ENCODE results near the gene TBC1D22A. TPM values are rescaled to one million over a fixed set of nuclear protein-coding genes. Genes with fewer than 3 reads are reported as not detected.

TBC1D22A gene
- total RNA-seq, 2 donors from 2014 or later = 28.9 to 31.3 TPM

DNA sequence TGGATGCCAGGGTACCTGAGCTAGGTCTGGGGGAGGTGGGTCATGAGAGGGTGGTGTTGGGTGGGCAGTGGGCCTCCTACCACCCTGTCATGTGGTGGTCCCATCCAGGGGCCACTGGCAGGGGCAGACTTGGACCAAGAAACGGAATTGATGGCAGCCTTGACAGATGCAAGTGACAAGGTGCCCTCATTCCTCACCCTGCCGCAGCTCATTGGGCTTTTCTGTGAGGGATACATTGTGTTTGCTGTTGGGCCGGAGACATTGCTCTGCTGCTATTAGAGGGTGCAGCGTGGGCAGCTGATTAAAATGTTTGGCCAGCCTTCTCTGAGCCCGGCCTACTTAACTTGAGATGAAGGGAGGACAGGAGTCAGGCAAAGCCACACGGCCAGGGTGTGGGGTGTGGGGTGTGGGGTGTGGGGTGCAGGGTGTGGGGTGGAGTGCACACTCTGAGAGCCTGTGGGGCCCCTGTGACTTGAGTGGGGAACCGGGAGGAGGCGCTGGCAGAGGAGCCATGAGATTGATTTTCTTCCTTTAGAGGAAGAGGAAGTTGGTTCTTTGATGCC is 351.5 kb downstream of the TBC1D22A start:
- H3K4me3 ChIP-seq = no peak overlapping the region
- no peaks in the 10 kb centered on the region for H3K9me3 ChIP-seq
- H3K27me3 ChIP-seq (replicated peaks; ENCODE audit: insufficient read depth) = no peaks in the 10 kb centered on the region
- ATAC-seq (ENCODE audit: insufficient number of reproducible peaks, low FRiP score, low read depth) = no peak
- H3K4me1 ChIP-seq (ENCODE audit: control insufficient read depth in 1 of 2, low read depth in 2 of 2) = no peaks in the 10 kb centered on the region
- DNase-seq (ENCODE audit: low spot score) = no peak
- H3K36me3 ChIP-seq = no peaks in the 10 kb centered on the region
- no peak for TF ChIP-seq CTCF (IDR thresholded peaks at IDR 0.05)
- H3K27ac ChIP-seq = no peak overlapping the region

GRCh38 chr22:47114813-47115517 is 352.5 kb downstream of the TBC1D22A start:
- no peaks in the 10 kb centered on the region for H3K27me3 ChIP-seq (replicated peaks; ENCODE audit: insufficient read depth)
- no peaks in the 10 kb centered on the region for H3K36me3 ChIP-seq
- H3K4me1 ChIP-seq (ENCODE audit: control insufficient read depth in 1 of 2, low read depth in 2 of 2) = no peaks in the 10 kb centered on the region
- H3K4me3 ChIP-seq = no peak overlapping the region
- ATAC-seq (ENCODE audit: insufficient number of reproducible peaks, low FRiP score, low read depth) (no peak), DNase-seq (ENCODE audit: low spot score) (no peak)
- no peak for TF ChIP-seq CTCF (IDR thresholded peaks at IDR 0.05)
- H3K9me3 ChIP-seq = no peaks in the 10 kb centered on the region
- H3K27ac ChIP-seq = no peak overlapping the region

GRCh38 chr22:47115518-47115890 is 353.1 kb downstream of the TBC1D22A start:
- no peak overlapping the region for H3K27ac ChIP-seq
- H3K36me3 ChIP-seq = no peaks in the 10 kb centered on the region
- no peak for DNase-seq (ENCODE audit: low spot score)
- H3K4me1 ChIP-seq (ENCODE audit: control insufficient read depth in 1 of 2, low read depth in 2 of 2) = no peaks in the 10 kb centered on the region
- no peaks in the 10 kb centered on the region for H3K9me3 ChIP-seq
- no peaks in the 10 kb centered on the region for H3K27me3 ChIP-seq (replicated peaks; ENCODE audit: insufficient read depth)
- TF ChIP-seq CTCF (IDR thresholded peaks at IDR 0.05) = no peak
- H3K4me3 ChIP-seq = no peak overlapping the region
- no peak for ATAC-seq (ENCODE audit: insufficient number of reproducible peaks, low FRiP score, low read depth)

GRCh38 chr22:47115921-47116320 is 353.5 kb downstream of the TBC1D22A start:
- ATAC-seq (ENCODE audit: insufficient number of reproducible peaks, low FRiP score, low read depth) (no peak), DNase-seq (ENCODE audit: low spot score) (no peak)

More at GRCh38 chr22:47115921-47116320, 353.5 kb downstream of the TBC1D22A start:
- no peak for TF ChIP-seq CTCF (IDR thresholded peaks at IDR 0.05)
- H3K4me1 ChIP-seq (ENCODE audit: control insufficient read depth in 1 of 2, low read depth in 2 of 2) = no peaks in the 10 kb centered on the region
- no peaks in the 10 kb centered on the region for H3K9me3 ChIP-seq
- no peak overlapping the region for H3K27ac ChIP-seq
- no peaks in the 10 kb centered on the region for H3K27me3 ChIP-seq (replicated peaks; ENCODE audit: insufficient read depth)
- no peaks in the 10 kb centered on the region for H3K36me3 ChIP-seq
- H3K4me3 ChIP-seq = no peak overlapping the region
